Endothelial cell of umbilical vein (primary cell): Measurements from ENCODE around the gene DMD. TPM values are rescaled to one million over a fixed set of nuclear protein-coding genes. Genes with fewer than 3 reads are reported as not detected.

Experiments used
- BruUV-seq: library from RNA; stranded (reverse); fragments of 400-500 nt; replicated peaks from 2 replicates; lab custom pipeline; 2021; lab: Mats Ljungman, UMichigan
- CTCF ChIA-PET: fragments of 300-600, 350-600 bp; sonication (Branson Sonifier 250); formaldehyde crosslinking; loops from one replicate; lab custom pipeline; 2021; ENCODE audit warnings: antibody characterized with exemption, inconsistent platforms; lab: Charles Lee
- POLR2A ChIA-PET: fragments of 300-600, 350-600 bp; sonication (Branson Sonifier 250); formaldehyde crosslinking; loops from one replicate; lab custom pipeline; 2021; ENCODE audit warnings: antibody characterized with exemption, inconsistent platforms; lab: Charles Lee
- DNase-seq: peaks from one replicate; pipeline ENCODE4 v3.0.0-alpha.2; 2011; ENCODE audit warnings: low read depth, low spot score
- FAIRE-seq: peaks from 2 replicates; lab custom pipeline; 2011; peaks lifted over from hg19 to GRCh38; lab: Jason Lieb, UNC
- H2AFZ ChIP-seq: 2 replicates; pipeline ENCODE4 v1.6.0; 2012; ENCODE audit warnings: low read depth, low read length, control low read depth, inconsistent platforms
- H3K27ac ChIP-seq: 2 replicates; pipeline ENCODE4 v1.5.1; 2011; ENCODE audit warnings: low read depth, mild to moderate bottlenecking, control low read depth, low read length, moderate library complexity; ENCODE audit not compliant: insufficient read depth
- H3K27me3 ChIP-seq, 2 experiments: 2 replicates each; pipeline versions ENCODE4 v1.6.0 to v1.6.1; 2011; ENCODE audit warnings: low read length in 2 of 2, mixed read lengths in 1 of 2; ENCODE audit not compliant: control insufficient read depth in 2 of 2, insufficient read depth in 2 of 2
- H3K36me3 ChIP-seq, 2 experiments: 2 replicates in 1 of 2; 3 replicates in 1 of 2; pipeline ENCODE4 v1.5.1; 2011; ENCODE audit warnings: low read length in 2 of 2, mild to moderate bottlenecking in 1 of 2, moderate library complexity in 1 of 2; ENCODE audit not compliant: control insufficient read depth in 2 of 2, insufficient read depth in 2 of 2; ENCODE audit errors: extremely low read depth in 1 of 2
- H3K4me1 ChIP-seq: 3 replicates; pipeline ENCODE4 v1.5.1; 2011; ENCODE audit warnings: mild to moderate bottlenecking, low read length; ENCODE audit not compliant: control insufficient read depth, insufficient read depth; ENCODE audit errors: extremely low read depth
- H3K4me2 ChIP-seq: 2 replicates; pipeline ENCODE4 v1.6.1; 2011; ENCODE audit warnings: low read length, control low read depth, mixed read lengths; ENCODE audit not compliant: insufficient read depth
- H3K4me3 ChIP-seq, 3 experiments: fragments of 200-600 bp in 1 of 3; sonication (generic), shearing (Covaris generic) in 1 of 3; replicated peaks in 1 of 3; 2 replicates each; pipeline ENCODE4 v1.5.1; 2011 to 2016; ENCODE audit warnings: control low read depth in 3 of 3, low read length in 3 of 3, mild to moderate bottlenecking in 2 of 3, inconsistent platforms in 1 of 3, low read depth in 1 of 3, moderate library complexity in 1 of 3; ENCODE audit not compliant: insufficient read depth in 1 of 3
- H3K79me2 ChIP-seq: 2 replicates; pipeline ENCODE4 v1.6.0; 2012; ENCODE audit warnings: low read length, inconsistent platforms; ENCODE audit not compliant: control insufficient read depth, insufficient read depth
- H3K9ac ChIP-seq: replicated peaks from 2 replicates; pipeline ENCODE3; 2011; ENCODE audit warnings: low read length, control low read depth; ENCODE audit not compliant: insufficient read depth; ENCODE audit errors: extremely low read depth
- H3K9me1 ChIP-seq: replicated peaks from 3 replicates; pipeline ENCODE4 v1.6.0; 2011; ENCODE audit warnings: mild to moderate bottlenecking, low read length; ENCODE audit not compliant: control insufficient read depth, insufficient read depth; ENCODE audit errors: extremely low read depth
- H3K9me3 ChIP-seq: replicated peaks from 2 replicates; pipeline ENCODE4 v1.5.1; 2012; ENCODE audit warnings: low read length, inconsistent platforms; ENCODE audit not compliant: control insufficient read depth, insufficient read depth
- H4K20me1 ChIP-seq: replicated peaks from 2 replicates; pipeline ENCODE3; 2011; ENCODE audit warnings: mild to moderate bottlenecking, low read length; ENCODE audit not compliant: control insufficient read depth, insufficient read depth; ENCODE audit errors: extremely low read depth
- EZH2 ChIP-seq: IDR thresholded peaks from 2 replicates; pipeline ENCODE4 v1.6.1; 2012; ENCODE audit warnings: borderline replicate concordance, low read depth, mild to moderate bottlenecking, moderate library complexity, low read length, inconsistent platforms; ENCODE audit not compliant: severe bottlenecking
- FOS ChIP-seq: IDR thresholded peaks from 2 replicates; pipeline ENCODE4 v1.6.1; 2011; ENCODE audit warnings: mild to moderate bottlenecking, low read length, moderate library complexity, borderline replicate concordance; ENCODE audit not compliant: insufficient read depth
- GATA2 ChIP-seq: IDR thresholded peaks from 2 replicates; pipeline ENCODE4 v1.7.0; 2011; ENCODE audit warnings: low read depth, mild to moderate bottlenecking, moderate library complexity, mixed read lengths, low read length; ENCODE audit not compliant: insufficient read length, insufficient read depth
- POLR2A ChIP-seq: IDR thresholded peaks from 2 replicates; pipeline ENCODE4 v1.6.1; 2012; ENCODE audit warnings: low read depth, mild to moderate bottlenecking, control low read depth, low read length
- dilution Hi-C: fragments of 300-500 bp; cut with MboI; formaldehyde crosslinking; loops from one replicate; pipeline ENCODE4 v1.15.0; 2019; ENCODE audit warnings: low sequenced_read_pairs; ENCODE audit not compliant: extremely low pct_ligation_motif_present
- intact Hi-C: fragments of 100-400 bp; cut with micrococcal nuclease; formaldehyde crosslinking; loops from one replicate; pipeline ENCODE4 v1.10.0; 2022
- polyA plus RNA-seq, 4 experiments: library from polyadenylated mRNA; depleted of rRNA in 3 of 4; stranded (reverse) in 3 of 4; unstranded in 1 of 4; fragments of >200 nt; gene quantifications; 2 replicates each; pipeline versions ENCODE4 v1.2.1 to v1.2.3, GENCODE V29; 2011 to 2012; ENCODE audit warnings: missing spikeins in 1 of 4
- total RNA-seq: library from RNA; stranded (reverse); gene quantifications from 2 replicates; pipeline ENCODE4 v1.2.3, GENCODE V29; 2021
- TF ChIP-seq, protein P1 (sequence below), 2 donors: IDR thresholded peaks; 1 replicate in 1 of 2; 2 replicates in 1 of 2; pipeline ENCODE4 v1.5.1; 2011; ENCODE audit warnings: low read length in 2 of 2, mild to moderate bottlenecking in 2 of 2, moderate library complexity in 2 of 2, control low read depth in 1 of 2, inconsistent platforms in 1 of 2, low read depth in 1 of 2; ENCODE audit not compliant: insufficient read depth in 1 of 2; ENCODE audit errors: extremely low read depth in 1 of 2
- TF ChIP-seq, protein P2 (sequence below): IDR thresholded peaks from 2 replicates; pipeline ENCODE4 v1.6.1; 2011; ENCODE audit not compliant: insufficient read depth, insufficient read length

Gene DMD
- total and polyA plus RNA-seq, 2 donors (not counting 3 experiments of a cell fraction or from before 2014, with no cell fraction given) = 7.3 to 9.0 TPM

DNA sequence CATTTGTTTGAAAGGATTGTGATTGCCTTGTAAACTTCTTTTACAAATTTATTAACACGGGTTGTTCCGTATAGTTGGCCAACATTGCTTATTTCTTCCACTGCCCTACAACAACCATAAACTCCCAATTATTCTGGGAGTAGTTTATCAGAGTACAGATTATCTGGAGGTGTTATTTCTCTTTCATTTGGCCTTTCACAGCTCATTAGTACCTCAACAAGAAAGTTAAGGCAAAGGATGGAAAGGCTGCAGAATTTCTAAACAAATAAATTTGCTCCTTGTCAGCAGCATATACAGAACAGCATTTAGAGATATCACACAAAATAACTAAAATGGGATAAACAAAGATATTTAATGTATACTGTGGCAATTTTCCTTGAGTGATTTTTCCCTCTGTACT, 548.8 kb downstream of the DMD start:
- no TSS peak for BruUV-seq
- CTCF ChIA-PET = no interaction called here
- Histone ChIP-seq H3K4me2 (no peak overlapping the region), H3K27me3 (no peaks in the 10 kb centered on the region), H3K4me3 (no peak overlapping the region), H4K20me1 (no peaks in the 10 kb centered on the region), H3K79me2 (no peaks in the 10 kb centered on the region), H3K9ac (no peak overlapping the region), H3K4me1 (no peaks in the 10 kb centered on the region), H3K9me1 (no peaks in the 10 kb centered on the region), H3K36me3 (no peaks in the 10 kb centered on the region), H2AFZ (no peak overlapping the region), H3K27ac (no peak overlapping the region), H3K9me3 (no peaks in the 10 kb centered on the region)
- FAIRE-seq (no peak), DNase-seq (no peak)
- POLR2A ChIA-PET = no interaction called here
- TF ChIP-seq EZH2 (no peak), POLR2A (no peak), FOS (no peak), GATA2 (no peak)
- TF ChIP-seq, protein P1, sequence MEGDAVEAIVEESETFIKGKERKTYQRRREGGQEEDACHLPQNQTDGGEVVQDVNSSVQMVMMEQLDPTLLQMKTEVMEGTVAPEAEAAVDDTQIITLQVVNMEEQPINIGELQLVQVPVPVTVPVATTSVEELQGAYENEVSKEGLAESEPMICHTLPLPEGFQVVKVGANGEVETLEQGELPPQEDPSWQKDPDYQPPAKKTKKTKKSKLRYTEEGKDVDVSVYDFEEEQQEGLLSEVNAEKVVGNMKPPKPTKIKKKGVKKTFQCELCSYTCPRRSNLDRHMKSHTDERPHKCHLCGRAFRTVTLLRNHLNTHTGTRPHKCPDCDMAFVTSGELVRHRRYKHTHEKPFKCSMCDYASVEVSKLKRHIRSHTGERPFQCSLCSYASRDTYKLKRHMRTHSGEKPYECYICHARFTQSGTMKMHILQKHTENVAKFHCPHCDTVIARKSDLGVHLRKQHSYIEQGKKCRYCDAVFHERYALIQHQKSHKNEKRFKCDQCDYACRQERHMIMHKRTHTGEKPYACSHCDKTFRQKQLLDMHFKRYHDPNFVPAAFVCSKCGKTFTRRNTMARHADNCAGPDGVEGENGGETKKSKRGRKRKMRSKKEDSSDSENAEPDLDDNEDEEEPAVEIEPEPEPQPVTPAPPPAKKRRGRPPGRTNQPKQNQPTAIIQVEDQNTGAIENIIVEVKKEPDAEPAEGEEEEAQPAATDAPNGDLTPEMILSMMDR (IDR thresholded peaks at IDR 0.05; ENCODE audit: extremely low read depth in 1 of 2, insufficient read depth in 1 of 2, low read depth in 1 of 2, low read length in 2 of 2) = no peak
- TF ChIP-seq, protein P2, sequence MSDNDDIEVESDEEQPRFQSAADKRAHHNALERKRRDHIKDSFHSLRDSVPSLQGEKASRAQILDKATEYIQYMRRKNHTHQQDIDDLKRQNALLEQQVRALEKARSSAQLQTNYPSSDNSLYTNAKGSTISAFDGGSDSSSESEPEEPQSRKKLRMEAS = no peak
- intact Hi-C loops (no loop called here), dilution Hi-C loops (no loop called here)
